GM19397 (cell line): ENCODE data around the gene LENEP.

ENCODE experiments used
- ATAC-seq: cut with Tn5 transposase; IDR thresholded peaks from one replicate; pipeline ENCODE4 v1.9.1; 2021; ENCODE audit warnings: mild to moderate bottlenecking, moderate library complexity; ENCODE audit not compliant: unreplicated experiment

The LENEP gene

GRCh38 chr1:155024315-155024714 lies 30.9 kb downstream of the LENEP start:
- no peak for ATAC-seq

- no peak for ATAC-seq
Measured at GRCh38 chr1:155026154-155026553, 32.8 kb downstream of the LENEP start.

GRCh38 chr1:155026588-155026987 lies 33.2 kb downstream of the LENEP start:
- no peak for ATAC-seq

GRCh38 chr1:155029513-155030242 lies 36.3 kb downstream of the LENEP start:
- ATAC-seq, result no peak

GRCh38 chr1:155030243-155030795 lies 36.9 kb downstream of the LENEP start:
- no peak for ATAC-seq

- ATAC-seq, result no peak
Measured at GRCh38 chr1:155030899-155031298, 37.5 kb downstream of the LENEP start.

- ATAC-seq, result no peak
Measured at GRCh38 chr1:155032886-155033285, 39.5 kb downstream of the LENEP start.

- no peak for ATAC-seq
Measured at GRCh38 chr1:155033524-155033923, 40.1 kb downstream of the LENEP start, which contains the start of the genes DCST1 and DCST2. Gene DCST1 (plus strand): TSS chr1:155033824. CDS start chr1:155034037, 213 bp downstream. Gene DCST2 (minus strand): TSS chr1:155033781. CDS start chr1:155033701, 80 bp downstream.

- ATAC-seq, result no peak
Measured at GRCh38 chr1:155034318-155035208, 41.2 kb downstream of the LENEP start.

- no peak for ATAC-seq
Measured at GRCh38 chr1:155035936-155036335, 42.5 kb downstream of the LENEP start.

- no peak for ATAC-seq
Measured at GRCh38 chr1:155037043-155037442, 43.7 kb downstream of the LENEP start.

- no peak for ATAC-seq
Measured at GRCh38 chr1:155037851-155038441, 44.6 kb downstream of the LENEP start.

GRCh38 chr1:155038602-155039307 lies 45.4 kb downstream of the LENEP start:
- ATAC-seq, result no peak

GRCh38 chr1:155039308-155039669 lies 45.9 kb downstream of the LENEP start:
- no peak for ATAC-seq

- no peak for ATAC-seq
Measured at GRCh38 chr1:155040358-155041093, 47.1 kb downstream of the LENEP start.

GRCh38 chr1:155042789-155043188 lies 49.4 kb downstream of the LENEP start:
- no peak for ATAC-seq

GRCh38 chr1:155043301-155043702 lies 49.9 kb downstream of the LENEP start:
- ATAC-seq, result no peak

GRCh38 chr1:155043793-155044192 lies 50.4 kb downstream of the LENEP start:
- no peak for ATAC-seq
